ENCODE results near the gene OLIG3. TPM values are rescaled to one million over a fixed set of nuclear protein-coding genes. Genes with fewer than 3 reads are reported as not detected.

Gene OLIG3
- polyA plus RNA-seq, 1 of the 3 experiments (the other 2 are of a cell fraction): not detected

DNA sequence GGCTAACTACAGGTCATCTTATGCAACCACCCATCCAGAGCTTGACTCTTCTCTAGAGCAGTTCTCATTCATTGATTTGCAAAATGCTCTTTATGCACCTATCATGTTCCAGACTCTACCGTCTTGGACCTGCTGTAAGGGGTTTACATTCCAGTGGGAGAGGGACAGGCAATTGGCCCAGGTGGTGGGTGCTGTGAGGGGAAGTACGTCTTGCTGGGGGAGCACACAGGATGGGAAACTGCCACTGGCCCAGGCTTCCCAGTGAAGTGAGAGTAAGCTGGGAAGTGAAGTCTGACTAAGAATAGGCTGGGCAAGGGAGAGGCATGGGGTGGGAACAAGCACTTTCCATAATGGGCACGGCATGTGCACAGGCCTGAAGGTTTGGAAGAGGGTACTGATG, 13.8 kb downstream of the OLIG3 start:
- Histone ChIP-seq H2AFZ (ENCODE audit: low read depth) (no peak overlapping the region), H4K20me1 (ENCODE audit: insufficient read depth) (no peaks in the 10 kb centered on the region), H3K4me1 (ENCODE audit: control insufficient read depth in 1 of 2, insufficient read depth in 2 of 2, low read depth in 1 of 2, low read length in 1 of 2) (no peaks in the 10 kb centered on the region), H3K9me3 (no peaks in the 10 kb centered on the region), H3K36me3 (replicated peaks in 1 of 2; ENCODE audit: control insufficient read depth in 1 of 2, insufficient read depth in 2 of 2, low read length in 1 of 2) (no peaks in the 10 kb centered on the region), H3K4me2 (no peak overlapping the region), H3K27me3 (ENCODE audit: insufficient read depth) (no peaks in the 10 kb centered on the region), H3K27ac (ENCODE audit: low read depth in 2 of 2, low read length in 1 of 2) (no peak overlapping the region), H3F3A (replicated peaks; ENCODE audit: insufficient read depth) (no peaks in the 10 kb centered on the region), H3K9ac (no peak overlapping the region), H3K4me3 (ENCODE audit: low read depth in 2 of 2, low read length in 1 of 2) (no peak overlapping the region), H3K9me2 (no peaks in the 10 kb centered on the region), H3K79me2 (ENCODE audit: insufficient read depth) (no peaks in the 10 kb centered on the region)
- POLR2A ChIA-PET: no interaction called here
- no peak for DNase-seq
- CTCF ChIA-PET: no interaction called here
- TF ChIP-seq NRF1 (IDR thresholded peaks at IDR 0.05; ENCODE audit: low read depth, low read length) (no peak), EP300 (IDR thresholded peaks at IDR 0.05; ENCODE audit: borderline replicate concordance in 1 of 2, low read depth in 1 of 2, low read length in 1 of 2) (no peak), SMC3 (IDR thresholded peaks at IDR 0.05; ENCODE audit: low read depth, low read length) (no peak), NFIC (IDR thresholded peaks at IDR 0.05; ENCODE audit: borderline replicate concordance) (no peak), JUND (IDR thresholded peaks at IDR 0.05) (no peak), RXRA (IDR thresholded peaks at IDR 0.05; ENCODE audit: borderline replicate concordance, low read depth) (no peak), FOSL2 (IDR thresholded peaks at IDR 0.05; ENCODE audit: borderline replicate concordance, low read depth) (no peak), EZH2phosphoT487 (IDR thresholded peaks at IDR 0.05; ENCODE audit: borderline replicate concordance, low read depth) (no peak), RAD21 (IDR thresholded peaks at IDR 0.05; ENCODE audit: low read length) (no peak), SIN3A (IDR thresholded peaks at IDR 0.05; ENCODE audit: borderline replicate concordance, low read depth, low read length) (no peak), TEAD4 (IDR thresholded peaks at IDR 0.05; ENCODE audit: borderline replicate concordance, insufficient read depth) (no peak), GATA2 (CRISPR knock-in tag; IDR thresholded peaks at IDR 0.05) (no peak), TCF12 (IDR thresholded peaks at IDR 0.05) (no peak)
- TF ChIP-seq, protein P1, sequence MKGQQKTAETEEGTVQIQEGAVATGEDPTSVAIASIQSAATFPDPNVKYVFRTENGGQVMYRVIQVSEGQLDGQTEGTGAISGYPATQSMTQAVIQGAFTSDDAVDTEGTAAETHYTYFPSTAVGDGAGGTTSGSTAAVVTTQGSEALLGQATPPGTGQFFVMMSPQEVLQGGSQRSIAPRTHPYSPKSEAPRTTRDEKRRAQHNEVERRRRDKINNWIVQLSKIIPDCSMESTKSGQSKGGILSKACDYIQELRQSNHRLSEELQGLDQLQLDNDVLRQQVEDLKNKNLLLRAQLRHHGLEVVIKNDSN (IDR thresholded peaks at IDR 0.05; ENCODE audit: borderline replicate concordance, low read depth): no peak
- TF ChIP-seq, protein P2, sequence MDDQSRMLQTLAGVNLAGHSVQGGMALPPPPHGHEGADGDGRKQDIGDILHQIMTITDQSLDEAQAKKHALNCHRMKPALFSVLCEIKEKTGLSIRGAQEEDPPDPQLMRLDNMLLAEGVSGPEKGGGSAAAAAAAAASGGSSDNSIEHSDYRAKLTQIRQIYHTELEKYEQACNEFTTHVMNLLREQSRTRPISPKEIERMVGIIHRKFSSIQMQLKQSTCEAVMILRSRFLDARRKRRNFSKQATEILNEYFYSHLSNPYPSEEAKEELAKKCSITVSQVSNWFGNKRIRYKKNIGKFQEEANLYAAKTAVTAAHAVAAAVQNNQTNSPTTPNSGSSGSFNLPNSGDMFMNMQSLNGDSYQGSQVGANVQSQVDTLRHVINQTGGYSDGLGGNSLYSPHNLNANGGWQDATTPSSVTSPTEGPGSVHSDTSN (IDR thresholded peaks at IDR 0.05): no peak
- TF ChIP-seq, protein P3, sequence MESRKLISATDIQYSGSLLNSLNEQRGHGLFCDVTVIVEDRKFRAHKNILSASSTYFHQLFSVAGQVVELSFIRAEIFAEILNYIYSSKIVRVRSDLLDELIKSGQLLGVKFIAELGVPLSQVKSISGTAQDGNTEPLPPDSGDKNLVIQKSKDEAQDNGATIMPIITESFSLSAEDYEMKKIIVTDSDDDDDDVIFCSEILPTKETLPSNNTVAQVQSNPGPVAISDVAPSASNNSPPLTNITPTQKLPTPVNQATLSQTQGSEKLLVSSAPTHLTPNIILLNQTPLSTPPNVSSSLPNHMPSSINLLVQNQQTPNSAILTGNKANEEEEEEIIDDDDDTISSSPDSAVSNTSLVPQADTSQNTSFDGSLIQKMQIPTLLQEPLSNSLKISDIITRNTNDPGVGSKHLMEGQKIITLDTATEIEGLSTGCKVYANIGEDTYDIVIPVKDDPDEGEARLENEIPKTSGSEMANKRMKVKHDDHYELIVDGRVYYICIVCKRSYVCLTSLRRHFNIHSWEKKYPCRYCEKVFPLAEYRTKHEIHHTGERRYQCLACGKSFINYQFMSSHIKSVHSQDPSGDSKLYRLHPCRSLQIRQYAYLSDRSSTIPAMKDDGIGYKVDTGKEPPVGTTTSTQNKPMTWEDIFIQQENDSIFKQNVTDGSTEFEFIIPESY (IDR thresholded peaks at IDR 0.05; ENCODE audit: borderline replicate concordance, low read depth): no peak
- TF ChIP-seq, protein P4, sequence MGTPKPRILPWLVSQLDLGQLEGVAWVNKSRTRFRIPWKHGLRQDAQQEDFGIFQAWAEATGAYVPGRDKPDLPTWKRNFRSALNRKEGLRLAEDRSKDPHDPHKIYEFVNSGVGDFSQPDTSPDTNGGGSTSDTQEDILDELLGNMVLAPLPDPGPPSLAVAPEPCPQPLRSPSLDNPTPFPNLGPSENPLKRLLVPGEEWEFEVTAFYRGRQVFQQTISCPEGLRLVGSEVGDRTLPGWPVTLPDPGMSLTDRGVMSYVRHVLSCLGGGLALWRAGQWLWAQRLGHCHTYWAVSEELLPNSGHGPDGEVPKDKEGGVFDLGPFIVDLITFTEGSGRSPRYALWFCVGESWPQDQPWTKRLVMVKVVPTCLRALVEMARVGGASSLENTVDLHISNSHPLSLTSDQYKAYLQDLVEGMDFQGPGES (IDR thresholded peaks at IDR 0.05; ENCODE audit: low read depth, low read length): no peak
- WGBS (ENCODE audit: low lambda C conversion rate): 15% methylated on average over 3 of the region's 3 CpGs
